PC-9 (cell line): ENCODE data around the gene NR2C2.

Experiments
- CTCF ChIP-seq: fragments of 200-600 bp; sonication (generic); conservative IDR thresholded peaks from 2 replicates; pipeline ENCODE4 v1.6.1; 2017; ENCODE audit warnings: mixed run types, antibody characterized with exemption, mild to moderate bottlenecking, moderate library complexity
- EZH2 ChIP-seq: fragments of 200-600 bp; sonication (generic); IDR thresholded peaks from 2 replicates; pipeline ENCODE4 v1.8.0; 2017; ENCODE audit warnings: antibody characterized with exemption, low read depth

GRCh38 chr3:15091575-15091974 is 144.2 kb downstream of the NR2C2 start:
- no peak for TF ChIP-seq CTCF
- no peak for TF ChIP-seq EZH2
